Measurements from ENCODE around the gene SIRT4.

Gene SIRT4

DNA sequence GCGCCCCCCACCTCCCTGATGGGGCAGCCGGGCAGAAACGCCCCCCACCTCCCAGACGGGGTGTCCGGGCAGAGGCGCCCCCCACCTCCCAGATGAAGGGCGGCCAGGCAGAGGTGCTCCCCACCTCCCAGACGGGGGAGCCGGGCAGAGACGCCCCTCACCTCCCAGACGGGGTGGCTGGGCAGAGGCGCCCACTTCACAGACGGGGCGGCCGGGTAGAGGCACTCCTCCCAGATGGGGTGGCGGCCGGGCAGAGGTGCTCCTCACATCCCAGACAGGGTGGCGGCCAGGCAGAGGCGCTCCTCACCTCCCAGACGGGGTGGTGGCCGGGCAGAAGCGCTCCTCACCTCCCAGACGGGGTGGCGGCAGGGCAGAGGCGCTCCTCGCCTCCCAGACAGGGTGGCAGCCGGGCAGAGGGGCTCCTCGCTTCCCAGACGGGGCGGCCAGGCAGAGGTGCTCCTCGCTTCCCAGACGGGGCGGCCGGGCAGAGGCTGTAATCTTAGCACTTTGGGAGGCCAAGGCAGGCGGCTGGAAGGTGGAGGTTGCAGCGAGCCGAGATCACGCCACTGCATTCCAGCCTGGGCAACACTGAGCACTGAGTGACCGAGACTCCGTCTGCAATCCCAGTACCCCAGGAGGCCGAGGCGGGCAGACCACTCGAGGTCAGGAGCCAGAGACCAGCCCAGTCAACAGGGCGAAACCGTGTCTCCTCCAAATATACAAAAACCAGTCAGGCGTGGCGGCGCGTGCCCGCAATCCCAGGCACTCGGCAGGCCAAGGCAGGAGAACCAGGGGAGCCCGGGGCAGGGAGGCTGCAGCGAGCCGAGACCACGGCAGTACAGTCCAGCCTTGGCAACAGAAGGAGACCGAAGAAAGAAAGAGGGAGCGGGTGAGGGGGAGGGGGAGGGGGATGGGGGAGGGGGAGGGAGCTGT, 23.7 kb upstream of the SIRT4 start:
- no peaks in the 10 kb centered on the region for H3K79me2 ChIP-seq (ENCODE audit: control insufficient read depth, low read length)
- H4K20me1 ChIP-seq (ENCODE audit: control insufficient read depth, insufficient read depth, low read depth, low read length) = no peaks in the 10 kb centered on the region
- H3K36me3 ChIP-seq (ENCODE audit: control insufficient read depth, low read length) = no peaks in the 10 kb centered on the region
- TF ChIP-seq, protein P1, sequence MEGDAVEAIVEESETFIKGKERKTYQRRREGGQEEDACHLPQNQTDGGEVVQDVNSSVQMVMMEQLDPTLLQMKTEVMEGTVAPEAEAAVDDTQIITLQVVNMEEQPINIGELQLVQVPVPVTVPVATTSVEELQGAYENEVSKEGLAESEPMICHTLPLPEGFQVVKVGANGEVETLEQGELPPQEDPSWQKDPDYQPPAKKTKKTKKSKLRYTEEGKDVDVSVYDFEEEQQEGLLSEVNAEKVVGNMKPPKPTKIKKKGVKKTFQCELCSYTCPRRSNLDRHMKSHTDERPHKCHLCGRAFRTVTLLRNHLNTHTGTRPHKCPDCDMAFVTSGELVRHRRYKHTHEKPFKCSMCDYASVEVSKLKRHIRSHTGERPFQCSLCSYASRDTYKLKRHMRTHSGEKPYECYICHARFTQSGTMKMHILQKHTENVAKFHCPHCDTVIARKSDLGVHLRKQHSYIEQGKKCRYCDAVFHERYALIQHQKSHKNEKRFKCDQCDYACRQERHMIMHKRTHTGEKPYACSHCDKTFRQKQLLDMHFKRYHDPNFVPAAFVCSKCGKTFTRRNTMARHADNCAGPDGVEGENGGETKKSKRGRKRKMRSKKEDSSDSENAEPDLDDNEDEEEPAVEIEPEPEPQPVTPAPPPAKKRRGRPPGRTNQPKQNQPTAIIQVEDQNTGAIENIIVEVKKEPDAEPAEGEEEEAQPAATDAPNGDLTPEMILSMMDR (IDR thresholded peaks at IDR 0.05; ENCODE audit: low read depth, low read length, poor library complexity, severe bottlenecking) = no peak
- TF ChIP-seq EZH2phosphoT487 (IDR thresholded peaks at IDR 0.05; ENCODE audit: borderline replicate concordance, low read length) = no peak
- no peak overlapping the region for H3K4me2 ChIP-seq (ENCODE audit: low read length)
- H3F3A ChIP-seq (ENCODE audit: control insufficient read depth, insufficient read depth) = no peaks in the 10 kb centered on the region
- no peaks in the 10 kb centered on the region for H3K27me3 ChIP-seq (ENCODE audit: control insufficient read depth, low read length)
- H3K9me2 ChIP-seq (replicated peaks; ENCODE audit: control insufficient read depth, low read length) = no peaks in the 10 kb centered on the region
- H3K4me3 ChIP-seq (ENCODE audit: low read length) = no peak overlapping the region
- no peak overlapping the region for H3K27ac ChIP-seq (ENCODE audit: low read depth, low read length)
- no peaks in the 10 kb centered on the region for H3K4me1 ChIP-seq (ENCODE audit: control insufficient read depth, low read length)
- no peaks in the 10 kb centered on the region for H3K9me3 ChIP-seq (ENCODE audit: control insufficient read depth, insufficient read depth, low read length)

DNA sequence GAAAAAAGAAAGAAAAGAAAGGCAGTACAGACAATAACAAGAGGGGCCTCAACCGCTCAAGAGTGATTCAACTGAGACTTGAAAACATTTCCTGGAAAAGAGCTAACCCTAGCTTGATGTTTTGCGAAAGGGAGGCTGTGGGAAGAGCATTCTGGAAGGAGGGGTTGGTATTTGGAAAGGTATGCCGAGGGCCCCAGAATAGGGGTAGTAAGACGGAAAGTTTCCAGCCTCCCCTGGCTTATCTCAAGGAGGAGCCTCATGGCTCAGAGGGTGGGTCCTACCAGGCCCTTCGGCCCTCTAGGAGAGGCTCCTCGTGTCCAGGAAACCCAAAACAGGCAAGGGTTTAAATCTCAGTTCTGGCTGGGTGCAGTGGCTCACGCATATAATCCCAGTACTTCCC, 18.8 kb upstream of the SIRT4 start:
- no peaks in the 10 kb centered on the region for H3K4me1 ChIP-seq (ENCODE audit: control insufficient read depth, low read length)
- H4K20me1 ChIP-seq (ENCODE audit: control insufficient read depth, insufficient read depth, low read depth, low read length) = no peaks in the 10 kb centered on the region
- H3K4me3 ChIP-seq (ENCODE audit: low read length) = no peak overlapping the region
- TF ChIP-seq, protein P1 (IDR thresholded peaks at IDR 0.05; ENCODE audit: low read depth, low read length, poor library complexity, severe bottlenecking) = no peak
- no peak for TF ChIP-seq EZH2phosphoT487 (IDR thresholded peaks at IDR 0.05; ENCODE audit: borderline replicate concordance, low read length)
- H3K9me2 ChIP-seq (replicated peaks; ENCODE audit: control insufficient read depth, low read length) = no peaks in the 10 kb centered on the region
- H3K9me3 ChIP-seq (ENCODE audit: control insufficient read depth, insufficient read depth, low read length) = no peaks in the 10 kb centered on the region
- no peaks in the 10 kb centered on the region for H3F3A ChIP-seq (ENCODE audit: control insufficient read depth, insufficient read depth)
- H3K27ac ChIP-seq (ENCODE audit: low read depth, low read length) = no peak overlapping the region
- H3K27me3 ChIP-seq (ENCODE audit: control insufficient read depth, low read length) = no peaks in the 10 kb centered on the region
- no peak overlapping the region for H3K4me2 ChIP-seq (ENCODE audit: low read length)
- no peaks in the 10 kb centered on the region for H3K79me2 ChIP-seq (ENCODE audit: control insufficient read depth, low read length)
- no peaks in the 10 kb centered on the region for H3K36me3 ChIP-seq (ENCODE audit: control insufficient read depth, low read length)

DNA sequence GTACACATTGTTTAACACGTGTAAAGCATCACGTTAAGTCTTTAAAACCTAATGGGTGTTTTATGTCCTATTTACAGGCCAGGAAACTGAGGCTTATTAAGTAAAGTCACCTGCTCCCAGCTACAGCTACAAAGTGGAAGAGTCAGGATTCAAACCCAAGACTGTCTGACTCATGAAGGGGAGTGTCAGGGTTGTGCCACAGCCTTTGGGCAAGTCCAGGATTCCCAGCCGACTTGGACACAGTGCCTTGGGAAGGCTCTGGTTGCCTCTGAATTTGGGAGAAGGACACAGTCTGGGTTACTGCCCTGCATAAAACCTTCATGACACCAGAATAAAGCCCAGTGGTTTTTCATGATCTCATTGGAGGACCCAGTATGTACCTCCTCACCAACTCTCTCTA, 17.7 kb upstream of the SIRT4 start:
- H3K4me3 ChIP-seq (ENCODE audit: low read length) = no peak overlapping the region
- peaks cover 3% of the 10 kb centered on the region; the same call in 1 of the 2 replicates for H3K4me1 ChIP-seq (ENCODE audit: control insufficient read depth, low read length)
- H3K9me2 ChIP-seq (replicated peaks; ENCODE audit: control insufficient read depth, low read length) = no peaks in the 10 kb centered on the region
- H3K79me2 ChIP-seq (ENCODE audit: control insufficient read depth, low read length) = no peaks in the 10 kb centered on the region
- TF ChIP-seq, protein P1 (IDR thresholded peaks at IDR 0.05; ENCODE audit: low read depth, low read length, poor library complexity, severe bottlenecking) = no peak
- no peak for TF ChIP-seq EZH2phosphoT487 (IDR thresholded peaks at IDR 0.05; ENCODE audit: borderline replicate concordance, low read length)
- no peaks in the 10 kb centered on the region for H3F3A ChIP-seq (ENCODE audit: control insufficient read depth, insufficient read depth)
- H4K20me1 ChIP-seq (ENCODE audit: control insufficient read depth, insufficient read depth, low read depth, low read length) = no peaks in the 10 kb centered on the region
- H3K27me3 ChIP-seq (ENCODE audit: control insufficient read depth, low read length) = no peaks in the 10 kb centered on the region
- H3K4me2 ChIP-seq (ENCODE audit: low read length) = no peak overlapping the region
- no peaks in the 10 kb centered on the region for H3K36me3 ChIP-seq (ENCODE audit: control insufficient read depth, low read length)
- H3K27ac ChIP-seq (ENCODE audit: low read depth, low read length) = no peak overlapping the region
- no peaks in the 10 kb centered on the region for H3K9me3 ChIP-seq (ENCODE audit: control insufficient read depth, insufficient read depth, low read length)
